Stomach (tissue), 9 donors: ENCODE measurements around the gene GPR15LG. TPM values are rescaled to one million over a fixed set of nuclear protein-coding genes. Genes with fewer than 3 reads are reported as not detected.
"Not testable (repeated sequence)": the region's sequence is repeated elsewhere in the genome, so short reads cannot be mapped to it uniquely, and the experiment has no call there.

Experiments
- DNase-seq, 2 donors: peaks; one replicate each; pipeline versions ENCODE4 v3.0.0 to v3.0.0-alpha.2; 2013 to 2019
- H3K27ac ChIP-seq, 5 donors: fragments of 200-600 bp in 4 of 5; sonication (generic) in 4 of 5; one replicate each; pipeline ENCODE4 v1.5.1; 2013 to 2019; ENCODE audit warnings: mild to moderate bottlenecking in 1 of 5, moderate library complexity in 1 of 5
- H3K27me3 ChIP-seq, 3 donors: fragments of 200-600 bp; sonication (generic); one replicate each; pipeline ENCODE4 v1.5.1; 2017 to 2019; ENCODE audit warnings: mixed run types in 1 of 3
- H3K36me3 ChIP-seq, 4 donors: fragments of 200-600 bp; sonication (generic); 1 replicate in 3 of 4; 2 replicates in 1 of 4; pipeline ENCODE4 v1.5.1; 2016 to 2019
- H3K4me1 ChIP-seq, 4 donors: fragments of 200-600 bp; sonication (generic); one replicate each; pipeline ENCODE4 v1.5.1; 2016 to 2019
- H3K4me3 ChIP-seq, 4 donors: fragments of 200-600 bp; sonication (generic) in 3 of 4; one replicate each; pipeline ENCODE4 v1.5.1; 2016 to 2019; ENCODE audit warnings: mild to moderate bottlenecking in 1 of 4
- H3K9me3 ChIP-seq, 4 donors: fragments of 200-600 bp; sonication (generic); one replicate each; pipeline ENCODE4 v1.5.1; 2016 to 2019
- EP300 ChIP-seq: sonication (generic); formaldehyde crosslinking; IDR thresholded peaks from one replicate; pipeline ENCODE4 v1.6.1; 2017; ENCODE audit warnings: antibody characterized with exemption
- POLR2A ChIP-seq, 4 donors: fragments of 450-650 bp; IDR thresholded peaks; one replicate each; pipeline ENCODE4 v1.6.1; 2016; ENCODE audit warnings: antibody characterized with exemption in 4 of 4, control low read depth in 2 of 4, mild to moderate bottlenecking in 1 of 4, moderate library complexity in 1 of 4
- POLR2AphosphoS5 ChIP-seq, 3 donors: sonication (generic); formaldehyde crosslinking; IDR thresholded peaks; one replicate each; pipeline ENCODE4 v1.6.1; 2016; ENCODE audit warnings: antibody characterized with exemption in 3 of 3
- WGBS, 5 donors: extraction: QIAGEN DNeasy Blood & Tissue Kit in 3 of 5; methylation state at CpG; one replicate each; pipeline versions ENCODE4 v1.1.5 to v1.1.7; 2013 to 2018; 5-methylcytosine and 5-hydroxymethylcytosine counted together
- intact Hi-C: fragments of 100-400 bp; cut with DNase I; formaldehyde crosslinking; loops from one replicate; pipeline ENCODE4 v1.15.1; 2023; ENCODE audit warnings: low total_unique reads
- polyA plus RNA-seq, 3 donors: library from polyadenylated mRNA; stranded (reverse); fragments of 200-250 nt; gene quantifications; one replicate each; pipeline ENCODE4 v1.2.3, GENCODE V29; 2013
- total RNA-seq, 5 donors: library from RNA; depleted of rRNA; stranded (reverse); fragments of >200 nt; gene quantifications; one replicate each; pipeline versions ENCODE4 v1.1.0 to v1.2.3, GENCODE V29; 2014 to 2016
- TF ChIP-seq, protein P1 (sequence below), 7 experiments: fragments of 450-650 bp in 4 of 7; fragments of 200-600 bp in 3 of 7; sonication (generic) in 3 of 7; IDR thresholded peaks; one replicate each; pipeline ENCODE4 v1.5.1; 2016 to 2019; ENCODE audit warnings: antibody characterized with exemption in 7 of 7, control low read depth in 2 of 7, mild to moderate bottlenecking in 1 of 7
- donor health status: healthy with polysubstance abuse.
- donor health status: Bipolar disorder and iron deficiency.
- donor health status: healthy.

The GPR15LG gene
- total and polyA plus RNA-seq, 8 donors, result 0.92 to 82.4 (median 7.5) TPM; not detected in 5

DNA sequence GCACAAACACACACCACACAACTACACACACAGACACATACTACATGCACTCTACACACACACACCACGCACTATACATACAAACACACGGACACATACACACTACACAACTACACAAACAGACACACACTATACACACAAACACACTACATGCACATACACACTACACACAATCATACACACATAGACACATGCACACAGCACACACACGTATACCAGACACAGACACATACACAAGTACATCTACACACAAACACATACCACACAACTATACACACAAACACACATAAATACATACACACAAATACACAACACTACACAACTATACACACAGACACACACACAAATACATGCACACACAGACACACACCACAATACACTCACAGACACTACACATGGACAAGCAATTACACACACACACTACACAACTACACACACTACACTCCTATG, 4.6 kb downstream of the GPR15LG start:
- intact Hi-C loops, result no loop called here
- no peak overlapping the region for H3K4me3 ChIP-seq
- no peak overlapping the region for H3K27ac ChIP-seq
- DNase-seq, result no peak
- H3K9me3 ChIP-seq, result no peaks in the 10 kb centered on the region
- no peaks in the 10 kb centered on the region for H3K36me3 ChIP-seq
- no peaks in the 10 kb centered on the region for H3K4me1 ChIP-seq
- WGBS, 5 donors, result 91 to 97% (median 94%) methylated on average over 3 of the region's 3 CpGs
- H3K27me3 ChIP-seq, result no peaks in the 10 kb centered on the region
- TF ChIP-seq POLR2A (IDR thresholded peaks at IDR 0.05) (no peak), POLR2AphosphoS5 (IDR thresholded peaks at IDR 0.05) (no peak), EP300 (no peak)
- TF ChIP-seq, protein P1, sequence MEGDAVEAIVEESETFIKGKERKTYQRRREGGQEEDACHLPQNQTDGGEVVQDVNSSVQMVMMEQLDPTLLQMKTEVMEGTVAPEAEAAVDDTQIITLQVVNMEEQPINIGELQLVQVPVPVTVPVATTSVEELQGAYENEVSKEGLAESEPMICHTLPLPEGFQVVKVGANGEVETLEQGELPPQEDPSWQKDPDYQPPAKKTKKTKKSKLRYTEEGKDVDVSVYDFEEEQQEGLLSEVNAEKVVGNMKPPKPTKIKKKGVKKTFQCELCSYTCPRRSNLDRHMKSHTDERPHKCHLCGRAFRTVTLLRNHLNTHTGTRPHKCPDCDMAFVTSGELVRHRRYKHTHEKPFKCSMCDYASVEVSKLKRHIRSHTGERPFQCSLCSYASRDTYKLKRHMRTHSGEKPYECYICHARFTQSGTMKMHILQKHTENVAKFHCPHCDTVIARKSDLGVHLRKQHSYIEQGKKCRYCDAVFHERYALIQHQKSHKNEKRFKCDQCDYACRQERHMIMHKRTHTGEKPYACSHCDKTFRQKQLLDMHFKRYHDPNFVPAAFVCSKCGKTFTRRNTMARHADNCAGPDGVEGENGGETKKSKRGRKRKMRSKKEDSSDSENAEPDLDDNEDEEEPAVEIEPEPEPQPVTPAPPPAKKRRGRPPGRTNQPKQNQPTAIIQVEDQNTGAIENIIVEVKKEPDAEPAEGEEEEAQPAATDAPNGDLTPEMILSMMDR (IDR thresholded peaks at IDR 0.05), result no peak

DNA sequence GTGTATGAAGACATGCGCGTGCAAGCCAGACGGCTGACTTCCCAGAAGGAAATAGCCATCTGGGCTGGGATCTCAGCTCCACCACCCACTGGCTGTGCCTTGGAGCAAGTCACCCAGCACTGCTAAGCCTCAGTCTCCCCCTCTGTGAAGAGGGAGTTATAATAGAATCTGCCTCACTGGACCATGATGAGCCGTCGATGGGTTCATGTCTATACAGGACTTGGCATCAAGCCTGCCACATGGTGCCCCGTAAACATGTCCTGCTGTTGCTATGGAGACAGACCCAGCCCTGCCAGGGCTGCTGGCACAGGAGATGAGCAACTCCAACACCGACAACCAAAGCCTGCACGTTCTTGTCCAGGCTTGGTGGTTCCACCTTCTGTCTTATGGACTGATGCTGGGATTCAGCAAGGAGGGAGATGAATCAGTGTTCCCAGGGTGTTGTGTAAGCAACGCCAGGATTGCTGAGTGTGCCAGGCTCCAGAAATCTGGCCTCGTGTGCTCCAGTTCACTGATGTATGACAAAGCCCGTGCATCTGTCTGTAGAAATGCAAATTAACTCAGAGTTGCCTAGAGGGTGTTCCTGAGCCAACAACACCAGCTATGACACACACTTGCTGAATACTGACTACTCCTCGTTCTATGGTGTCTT, 5.6 kb downstream of the GPR15LG start:
- Histone ChIP-seq H3K4me3 (no peak overlapping the region), H3K27ac (no peak overlapping the region), H3K36me3 (no peaks in the 10 kb centered on the region), H3K27me3 (peaks cover 0 to under 1% (median 0%) of the 10 kb centered on the region in 3 donors), H3K9me3 (no peaks in the 10 kb centered on the region), H3K4me1 (no peaks in the 10 kb centered on the region)
- intact Hi-C loops, result no loop called here
- 60 to 66% (median 63%) methylated on average over 10 to 12 of the region's 12 CpGs for WGBS, 5 donors
- TF ChIP-seq POLR2A (IDR thresholded peaks at IDR 0.05) (no peak), POLR2AphosphoS5 (IDR thresholded peaks at IDR 0.05) (no peak), EP300 (no peak)
- TF ChIP-seq, protein P1 (IDR thresholded peaks at IDR 0.05), result no peak
- DNase-seq, result peak in 1 of 2 donors; percentile 58

DNA sequence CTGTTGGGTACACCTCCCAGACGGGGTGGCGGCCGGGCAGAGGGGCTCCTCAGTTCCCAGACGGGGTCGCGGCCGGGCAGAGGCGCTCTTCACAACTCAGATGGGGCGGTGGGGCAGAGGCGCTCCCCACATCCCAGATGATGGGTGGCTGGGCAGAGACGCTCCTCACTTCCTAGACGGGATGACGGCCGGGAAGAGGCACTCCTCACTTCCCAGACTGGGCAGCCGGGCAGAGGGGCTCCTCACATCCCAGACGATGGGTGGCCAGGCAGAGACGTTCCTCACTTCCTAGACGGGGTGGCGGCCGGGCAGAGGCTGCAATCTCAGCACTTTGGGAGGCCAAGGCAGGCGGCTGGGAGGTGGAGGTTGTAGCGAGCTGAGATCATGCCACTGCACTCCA, 6.8 kb downstream of the GPR15LG start:
- H3K27me3 ChIP-seq, result peaks cover 0 to 12% (median 2%) of the 10 kb centered on the region in 3 donors
- H3K9me3 ChIP-seq, H3K4me3 ChIP-seq, DNase-seq, H3K36me3 ChIP-seq, H3K27ac ChIP-seq, H3K4me1 ChIP-seq, intact Hi-C loops: not testable (repeated sequence)
- WGBS, 5 donors, result 86 to 97% (median 90%) methylated on average over 14 to 20 of the region's 22 CpGs

DNA sequence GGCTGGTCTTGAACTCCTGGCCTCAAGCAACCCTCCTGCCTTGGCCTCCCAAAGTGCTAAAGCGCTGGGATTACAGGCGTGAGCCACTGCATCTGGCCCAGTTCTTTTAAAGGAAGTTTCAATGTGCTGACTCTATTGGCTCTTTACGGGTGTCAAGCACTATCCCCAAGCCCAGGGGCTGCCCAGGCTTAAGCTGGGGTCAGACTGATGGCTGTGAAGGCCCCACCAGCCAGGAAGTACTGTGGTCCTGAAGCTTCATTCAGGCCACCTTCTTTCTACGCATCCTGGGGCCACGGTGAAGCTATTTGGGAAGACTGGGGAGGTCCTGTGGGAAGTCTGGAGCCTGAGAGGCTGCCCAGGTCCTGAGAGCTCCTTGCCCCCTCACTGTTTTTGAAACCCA, 8.0 kb downstream of the GPR15LG start:
- Histone ChIP-seq H3K27ac (no peak overlapping the region), H3K4me3 (no peak overlapping the region), H3K4me1 (no peaks in the 10 kb centered on the region), H3K27me3 (peaks cover 0 to 18% (median 5%) of the 10 kb centered on the region in 3 donors), H3K36me3 (no peaks in the 10 kb centered on the region), H3K9me3 (no peaks in the 10 kb centered on the region)
- DNase-seq, result no peak
- intact Hi-C loops, result no loop called here
- 77 to 91% (median 86%) methylated on average over 5 of the region's 5 CpGs for WGBS, 5 donors
- TF ChIP-seq, protein P1 (IDR thresholded peaks at IDR 0.05), result no peak
- TF ChIP-seq POLR2AphosphoS5 (IDR thresholded peaks at IDR 0.05) (no peak), EP300 (no peak), POLR2A (IDR thresholded peaks at IDR 0.05) (no peak)

DNA sequence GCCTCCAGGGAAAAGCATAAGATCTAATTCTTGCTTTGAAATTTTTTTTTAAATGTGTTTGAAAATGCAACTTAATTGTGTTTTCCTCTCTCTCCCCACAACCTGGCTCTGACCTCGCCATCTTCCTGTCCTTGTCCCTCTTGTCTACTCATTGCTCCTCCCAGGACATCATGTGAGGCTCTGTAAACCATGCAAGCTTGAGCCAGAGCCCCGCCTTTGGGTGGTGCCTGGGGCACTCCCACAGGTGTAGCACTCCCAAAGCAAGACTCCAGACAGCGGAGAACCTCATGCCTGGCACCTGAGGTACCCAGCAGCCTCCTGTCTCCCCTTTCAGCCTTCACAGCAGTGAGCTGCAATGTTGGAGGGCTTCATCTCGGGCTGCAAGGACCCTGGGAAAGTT, 10.9 kb downstream of the GPR15LG start:
- peaks cover 0 to 36% (median 5%) of the 10 kb centered on the region in 3 donors for H3K27me3 ChIP-seq
- H3K27ac ChIP-seq, result no peak overlapping the region
- H3K4me1 ChIP-seq, result no peaks in the 10 kb centered on the region
- H3K9me3 ChIP-seq, result no peaks in the 10 kb centered on the region
- no peaks in the 10 kb centered on the region for H3K36me3 ChIP-seq
- TF ChIP-seq EP300 (no peak), POLR2AphosphoS5 (IDR thresholded peaks at IDR 0.05) (no peak), POLR2A (IDR thresholded peaks at IDR 0.05) (no peak)
- no peak overlapping the region for H3K4me3 ChIP-seq
- no peak for DNase-seq
- WGBS, 5 donors, result 52 to 63% (median 59%) methylated on average over 4 of the region's 4 CpGs
- intact Hi-C loops, result no loop called here
